Measurements from ENCODE around the gene PDILT. TPM values are rescaled to one million over a fixed set of nuclear protein-coding genes. Genes with fewer than 3 reads are reported as not detected.

PDILT gene
- total and polyA plus RNA-seq, 2 donors (not counting 3 experiments of a cell fraction or from before 2014, with no cell fraction given), result not detected

DNA sequence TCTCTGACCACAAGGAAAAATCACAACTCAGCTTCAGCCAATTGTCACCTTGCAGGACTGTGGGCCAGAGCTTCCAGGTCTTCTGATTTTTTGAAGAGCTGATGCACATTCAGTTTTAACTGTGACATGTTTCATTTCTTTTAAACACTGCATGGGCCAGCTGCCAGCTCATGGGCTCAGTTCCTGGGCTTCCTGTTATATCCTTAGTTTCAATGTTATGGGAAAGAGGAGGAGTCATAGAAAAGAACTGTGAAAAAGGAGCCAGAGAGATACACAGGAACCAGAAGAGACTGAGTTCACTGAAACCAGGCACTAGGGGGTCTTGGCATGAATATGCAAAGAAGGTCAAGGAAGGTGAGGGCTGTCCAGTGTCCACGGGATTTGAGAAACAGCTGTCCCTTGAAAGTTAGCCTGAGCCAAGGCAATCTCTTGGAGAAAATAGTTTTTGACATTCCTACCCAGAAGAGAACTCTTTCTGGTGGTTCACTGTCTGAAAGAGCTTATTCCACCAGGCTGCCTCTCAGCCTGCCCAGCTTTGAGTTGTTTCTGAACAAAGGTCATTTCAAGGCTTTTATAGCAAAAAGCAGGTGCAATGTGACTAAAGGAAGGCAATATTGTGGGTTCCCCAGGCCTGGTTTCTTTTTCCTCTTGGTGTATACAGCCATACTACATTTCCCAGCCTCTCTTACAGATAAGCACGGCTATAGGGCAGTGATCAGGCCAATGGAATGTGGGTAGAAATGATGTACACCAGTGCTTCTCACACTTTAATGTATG, 10.5 kb downstream of the PDILT start:
- H2AFZ ChIP-seq (ENCODE audit: low read depth, low read length), result no peak overlapping the region
- ChIA-PET CTCF (interaction anchor here (0.5 to 1.0 kb wide), 2 partner anchors 8 to 60 kb away, joined by 4 read pairs; no protein-coding TSS in a partner anchor), POLR2A (no interaction called here)
- H3K4me2 ChIP-seq (ENCODE audit: insufficient read depth, low read length), result no peak overlapping the region
- intact Hi-C loops (cut with micrococcal nuclease) (no loop called here), dilution Hi-C loops (cut with MboI; ENCODE audit: extremely low pct_ligation_motif_present, low sequenced_read_pairs) (no loop called here)
- no peak overlapping the region for H3K4me3 ChIP-seq (replicated peaks in 1 of 3; ENCODE audit: insufficient read depth in 1 of 3, low read depth in 1 of 3, low read length in 3 of 3)
- H3K9me3 ChIP-seq (replicated peaks; ENCODE audit: control insufficient read depth, insufficient read depth, low read length), result no peaks in the 10 kb centered on the region
- H3K9ac ChIP-seq (replicated peaks; ENCODE audit: extremely low read depth, insufficient read depth, low read length), result no peak overlapping the region
- no peak for TF ChIP-seq FOS (IDR thresholded peaks at IDR 0.05; ENCODE audit: borderline replicate concordance, insufficient read depth, low read length)
- no peak for TF ChIP-seq EZH2 (IDR thresholded peaks at IDR 0.05; ENCODE audit: borderline replicate concordance, low read depth, low read length, severe bottlenecking)
- TF ChIP-seq MYC (IDR thresholded peaks at IDR 0.05; ENCODE audit: low read depth, low read length), result no peak
- no peak for TF ChIP-seq POLR2AphosphoS5 (IDR thresholded peaks at IDR 0.05; ENCODE audit: insufficient read depth, low read depth, low read length)
- TF ChIP-seq POLR2A (IDR thresholded peaks at IDR 0.05; ENCODE audit: low read depth, low read length), result no peak
- TF ChIP-seq, protein P1, sequence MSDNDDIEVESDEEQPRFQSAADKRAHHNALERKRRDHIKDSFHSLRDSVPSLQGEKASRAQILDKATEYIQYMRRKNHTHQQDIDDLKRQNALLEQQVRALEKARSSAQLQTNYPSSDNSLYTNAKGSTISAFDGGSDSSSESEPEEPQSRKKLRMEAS (IDR thresholded peaks at IDR 0.05; ENCODE audit: insufficient read depth, insufficient read length), result no peak
- TF ChIP-seq GATA2 (IDR thresholded peaks at IDR 0.05; ENCODE audit: insufficient read depth, insufficient read length, low read depth, low read length), result no peak
- TF ChIP-seq, protein P2, sequence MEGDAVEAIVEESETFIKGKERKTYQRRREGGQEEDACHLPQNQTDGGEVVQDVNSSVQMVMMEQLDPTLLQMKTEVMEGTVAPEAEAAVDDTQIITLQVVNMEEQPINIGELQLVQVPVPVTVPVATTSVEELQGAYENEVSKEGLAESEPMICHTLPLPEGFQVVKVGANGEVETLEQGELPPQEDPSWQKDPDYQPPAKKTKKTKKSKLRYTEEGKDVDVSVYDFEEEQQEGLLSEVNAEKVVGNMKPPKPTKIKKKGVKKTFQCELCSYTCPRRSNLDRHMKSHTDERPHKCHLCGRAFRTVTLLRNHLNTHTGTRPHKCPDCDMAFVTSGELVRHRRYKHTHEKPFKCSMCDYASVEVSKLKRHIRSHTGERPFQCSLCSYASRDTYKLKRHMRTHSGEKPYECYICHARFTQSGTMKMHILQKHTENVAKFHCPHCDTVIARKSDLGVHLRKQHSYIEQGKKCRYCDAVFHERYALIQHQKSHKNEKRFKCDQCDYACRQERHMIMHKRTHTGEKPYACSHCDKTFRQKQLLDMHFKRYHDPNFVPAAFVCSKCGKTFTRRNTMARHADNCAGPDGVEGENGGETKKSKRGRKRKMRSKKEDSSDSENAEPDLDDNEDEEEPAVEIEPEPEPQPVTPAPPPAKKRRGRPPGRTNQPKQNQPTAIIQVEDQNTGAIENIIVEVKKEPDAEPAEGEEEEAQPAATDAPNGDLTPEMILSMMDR (IDR thresholded peaks at IDR 0.05; ENCODE audit: extremely low read depth in 1 of 2, insufficient read depth in 1 of 2, low read depth in 1 of 2, low read length in 2 of 2), result no peak
- no peak for TF ChIP-seq JUN (IDR thresholded peaks at IDR 0.05; ENCODE audit: borderline replicate concordance, insufficient read depth, insufficient read length, low read depth)
- H3K79me2 ChIP-seq (ENCODE audit: control insufficient read depth, insufficient read depth, low read length), result no peaks in the 10 kb centered on the region
- no TSS peak for BruUV-seq (replicated peaks)
- H3K27me3 ChIP-seq (ENCODE audit: control insufficient read depth in 2 of 2, insufficient read depth in 2 of 2, low read length in 2 of 2), result no peaks in the 10 kb centered on the region
- FAIRE-seq (no peak), DNase-seq (ENCODE audit: low read depth, low spot score) (peak; percentile 24)
- H4K20me1 ChIP-seq (replicated peaks; ENCODE audit: control insufficient read depth, extremely low read depth, insufficient read depth, low read length), result no peaks in the 10 kb centered on the region
- no peaks in the 10 kb centered on the region for H3K4me1 ChIP-seq (ENCODE audit: control insufficient read depth, extremely low read depth, insufficient read depth, low read length)
- H3K9me1 ChIP-seq (replicated peaks; ENCODE audit: control insufficient read depth, extremely low read depth, insufficient read depth, low read length), result no peaks in the 10 kb centered on the region
- H3K27ac ChIP-seq (ENCODE audit: insufficient read depth, low read depth, low read length), result no peak overlapping the region
- H3K36me3 ChIP-seq (ENCODE audit: control insufficient read depth in 2 of 2, extremely low read depth in 1 of 2, insufficient read depth in 2 of 2, low read length in 2 of 2), result no peaks in the 10 kb centered on the region

Measured in endothelial cell of umbilical vein (primary cell).